K562 (cell line): ENCODE results near the gene PRCP. TPM values are rescaled to one million over a fixed set of nuclear protein-coding genes. Genes with fewer than 3 reads are reported as not detected.

Experiments used
- CHAMP1 ChIP-seq: fragments of 450-650 bp; IDR thresholded peaks from 2 replicates; pipeline ENCODE4 v1.6.1; 2016; ENCODE audit warnings: mild to moderate bottlenecking
- CREM ChIP-seq: IDR thresholded peaks from 2 replicates; pipeline ENCODE4 v1.6.1; 2014; ENCODE audit warnings: antibody characterized with exemption, low read depth
- KLF6 ChIP-seq: fragments of 250-450 bp; sonication (Bioruptor Pico); IDR thresholded peaks from 2 replicates; pipeline ENCODE4 v1.4.0; 2020; ENCODE audit warnings: mild to moderate bottlenecking, moderate library complexity, borderline replicate concordance
- L3MBTL2 ChIP-seq: fragments of 450-650 bp; IDR thresholded peaks from 2 replicates; pipeline ENCODE4 v1.6.1; 2016; ENCODE audit warnings: mild to moderate bottlenecking, moderate library complexity
- MAX ChIP-seq: sonication (generic); formaldehyde crosslinking; IDR thresholded peaks from 2 replicates; pipeline ENCODE4 v1.9.0; 2022; ENCODE audit warnings: mild to moderate bottlenecking, missing genetic modification reagents
- MLX ChIP-seq, 2 experiments: fragments of 450-650 bp in 1 of 2; sonication (generic) in 1 of 2; formaldehyde crosslinking; conservative IDR thresholded peaks; 2 replicates each; pipeline versions ENCODE4 v1.4.0 to v1.8.1; 2020 to 2022; ENCODE audit warnings: mild to moderate bottlenecking in 1 of 2, missing genetic modification reagents in 1 of 2
- MYBL2 ChIP-seq, 2 experiments: fragments of 450-650 bp in 1 of 2; sonication (generic) in 1 of 2; formaldehyde crosslinking in 1 of 2; IDR thresholded peaks; 2 replicates each; pipeline versions ENCODE4 v1.6.1 to v1.8.1; 2017 to 2022; ENCODE audit warnings: borderline replicate concordance in 1 of 2, inconsistent platforms in 1 of 2, low read depth in 1 of 2, mild to moderate bottlenecking in 1 of 2, missing genetic modification reagents in 1 of 2, moderate library complexity in 1 of 2
- PBX2 ChIP-seq, 2 experiments: IDR thresholded peaks in 1 of 2; conservative IDR thresholded peaks in 1 of 2; 2 replicates each; pipeline ENCODE4 v1.6.1; 2016; ENCODE audit warnings: low read depth in 2 of 2, mild to moderate bottlenecking in 1 of 2, missing compliant biosample characterization in 1 of 2, missing genetic modification characterization in 1 of 2, moderate library complexity in 1 of 2
- PHF8 ChIP-seq: fragments of 200-600 bp; sonication (generic); IDR thresholded peaks from 2 replicates; pipeline ENCODE4 v1.6.1; 2012; ENCODE audit warnings: mixed run types, mild to moderate bottlenecking, inconsistent platforms, low read length, moderate library complexity, borderline replicate concordance
- PML ChIP-seq: IDR thresholded peaks from 2 replicates; pipeline ENCODE4 v1.6.1; 2012; ENCODE audit warnings: low read length, inconsistent platforms
- PTRF ChIP-seq: fragments of 450-650 bp; IDR thresholded peaks from 2 replicates; pipeline ENCODE4 v1.6.1; 2016; ENCODE audit warnings: mild to moderate bottlenecking, missing genetic modification characterization, missing compliant biosample characterization
- TCF7 ChIP-seq: sonication (generic); IDR thresholded peaks from 2 replicates; pipeline ENCODE4 v1.6.1; 2016; ENCODE audit warnings: antibody characterized with exemption, borderline replicate concordance
- TFE3 ChIP-seq: fragments of 450-650 bp; formaldehyde crosslinking; IDR thresholded peaks from 2 replicates; pipeline ENCODE4 v1.4.0; 2020; ENCODE audit warnings: mild to moderate bottlenecking, mixed read lengths
- ZNF12 ChIP-seq: sonication (generic); formaldehyde crosslinking; IDR thresholded peaks from 2 replicates; pipeline ENCODE4 v1.4.0; 2020; ENCODE audit warnings: mild to moderate bottlenecking, missing genetic modification reagents
- ZNF121 ChIP-seq: sonication (generic); formaldehyde crosslinking; conservative IDR thresholded peaks from 2 replicates; pipeline ENCODE4 v1.8.0; 2022; ENCODE audit warnings: missing genetic modification reagents
- ZNF239 ChIP-seq: fragments of 250-450 bp; sonication (Bioruptor Pico); IDR thresholded peaks from 2 replicates; pipeline ENCODE4 v1.4.0; 2020; ENCODE audit warnings: mild to moderate bottlenecking
- ZNF408 ChIP-seq: fragments of 250-450 bp; sonication (Bioruptor Pico); IDR thresholded peaks from 2 replicates; pipeline ENCODE4 v1.4.0; 2020; ENCODE audit warnings: low read depth, mild to moderate bottlenecking, moderate library complexity
- ZNF431 ChIP-seq: sonication (generic); formaldehyde crosslinking; IDR thresholded peaks from 2 replicates; pipeline ENCODE4 v1.8.0; 2022; ENCODE audit warnings: mild to moderate bottlenecking, missing genetic modification reagents
- polyA plus RNA-seq, 8 experiments: library from polyadenylated mRNA; depleted of rRNA in 4 of 8; stranded (reverse) in 5 of 8; unstranded in 3 of 8; fragments of >200 nt; fragmentation: Nextera tagmentation in 2 of 8; fragmentation: Illumina TruSeq in 1 of 8; extraction: Ambion mirVana in 2 of 8; extraction: Trizol in 1 of 8; gene quantifications; 2 replicates each; pipeline versions ENCODE4 v1.2.1 to v1.2.3, GENCODE V29; 2011 to 2014; ENCODE audit warnings: inconsistent platforms in 1 of 8, missing spikeins in 1 of 8
- total RNA-seq, 7 experiments: library from RNA; depleted of rRNA in 6 of 7; stranded (reverse); fragments of >200 nt in 6 of 7; fragmentation: Illumina TruSeq in 2 of 7; extraction: Trizol in 2 of 7; gene quantifications; 2 replicates each; pipeline versions ENCODE4 v1.2.1 to v1.2.3, GENCODE V29; 2011 to 2021; ENCODE audit warnings: low replicate concordance in 1 of 7

PRCP gene
- total and polyA plus RNA-seq, 9 of the 15 experiments (the other 6 are each of a cell fraction or from before 2014, with no cell fraction given), result 9.5 to 43.1 (median 23.2) TPM

- TF ChIP-seq MLX (CRISPR knock-in tag; conservative IDR thresholded peaks at IDR 0.05) (no peak), CREM (peak; percentile 55), MYBL2 (IDR thresholded peaks at IDR 0.05; ENCODE audit: low read depth) (no peak), MYBL2 (CRISPR knock-in tag; IDR thresholded peaks at IDR 0.05; ENCODE audit: borderline replicate concordance) (no peak), KLF6 (CRISPR knock-in tag) (no peak), TCF7 (no peak), ZNF121 (CRISPR knock-in tag) (no peak), PHF8 (peak; percentile 86), ZNF431 (peak; percentile 58; the same call in 1 of the 2 replicates), MAX (CRISPR knock-in tag) (no peak), TFE3 (no peak), ZNF408 (CRISPR knock-in tag) (no peak), CHAMP1 (no peak), L3MBTL2 (peak; percentile 58; the same call in 1 of the 2 replicates), ZNF239 (no peak), PML (peak; percentile 17; the same call in 1 of the 2 replicates), PBX2 (CRISPR knock-in tag; IDR thresholded peaks at IDR 0.05; ENCODE audit: low read depth) (no peak), PBX2 (tag; conservative IDR thresholded peaks at IDR 0.05; ENCODE audit: low read depth) (no peak), ZNF12 (CRISPR knock-in tag) (no peak), PTRF (tag) (no peak)
Measured at GRCh38 chr11:82900277-82901164, at the start of gene PRCP (continued).
